ENCODE data around the gene SYCE1.
"Not testable (repeated sequence)": the region's sequence is repeated elsewhere in the genome, so short reads cannot be mapped to it uniquely, and the experiment has no call there.

Gene SYCE1

GRCh38 chr10:133565441-133566294 is at the start of gene SYCE1:
Gene SYCE1, minus strand, starts transcription at chr10:133565583. Its CDS starts 54 bp downstream, at chr10:133565529.
- no peak for DNase-seq (ENCODE audit: low spot score)

- no peak for DNase-seq (ENCODE audit: low spot score)
Observed at GRCh38 chr10:133614830-133615580, 49.6 kb upstream of the SYCE1 start.

GRCh38 chr10:133613699-133614098 is 48.3 kb upstream of the SYCE1 start:
- no peak for DNase-seq (ENCODE audit: low spot score)

- no peak for DNase-seq (ENCODE audit: low spot score)
Observed at GRCh38 chr10:133611079-133611478, 45.7 kb upstream of the SYCE1 start.

GRCh38 chr10:133608855-133609254 is 43.5 kb upstream of the SYCE1 start:
- DNase-seq (ENCODE audit: low spot score): peak; percentile 18

- not testable (repeated sequence) for DNase-seq (ENCODE audit: low spot score)
Observed at GRCh38 chr10:133603434-133603833, 38.1 kb upstream of the SYCE1 start.

GRCh38 chr10:133600657-133601056 is 35.3 kb upstream of the SYCE1 start:
- DNase-seq (ENCODE audit: low spot score): no peak

GRCh38 chr10:133599869-133600268 is 34.5 kb upstream of the SYCE1 start:
- DNase-seq (ENCODE audit: low spot score): not testable (repeated sequence)

GRCh38 chr10:133592716-133593115 is 27.3 kb upstream of the SYCE1 start:
- no peak for DNase-seq (ENCODE audit: low spot score)

- DNase-seq (ENCODE audit: low spot score): no peak
Observed at GRCh38 chr10:133590970-133591359, 25.6 kb upstream of the SYCE1 start.

GRCh38 chr10:133590226-133590969 is 25.0 kb upstream of the SYCE1 start:
- no peak for DNase-seq (ENCODE audit: low spot score)

GRCh38 chr10:133577037-133577436 is 11.7 kb upstream of the SYCE1 start:
- DNase-seq (ENCODE audit: low spot score): not testable (repeated sequence)

GRCh38 chr10:133573460-133573859 is 8.1 kb upstream of the SYCE1 start:
- not testable (repeated sequence) for DNase-seq (ENCODE audit: low spot score)

- DNase-seq (ENCODE audit: low spot score): not testable (repeated sequence)
Observed at GRCh38 chr10:133572055-133572454, 6.7 kb upstream of the SYCE1 start.

GRCh38 chr10:133569801-133570200 is 4.4 kb upstream of the SYCE1 start:
- not testable (repeated sequence) for DNase-seq (ENCODE audit: low spot score)

GRCh38 chr10:133568831-133569527 is 3.6 kb upstream of the SYCE1 start:
- not testable (repeated sequence) for DNase-seq (ENCODE audit: low spot score)

- DNase-seq (ENCODE audit: low spot score): no peak
Observed at GRCh38 chr10:133568287-133568614, 2.9 kb upstream of the SYCE1 start.

GRCh38 chr10:133567609-133568286 is 2.4 kb upstream of the SYCE1 start:
- DNase-seq (ENCODE audit: low spot score): no peak

- no peak for DNase-seq (ENCODE audit: low spot score)
Observed at GRCh38 chr10:133567119-133567518, 1.7 kb upstream of the SYCE1 start.

GRCh38 chr10:133564816-133565215 is 567 bp downstream of the SYCE1 start:
- no peak for DNase-seq (ENCODE audit: low spot score)

- no peak for DNase-seq (ENCODE audit: low spot score)
Observed at GRCh38 chr10:133559216-133559615, 6.2 kb downstream of the SYCE1 start.
